Measurements from ENCODE around the gene SEMA3C.

SEMA3C gene

GRCh38 chr7:80882213-80882801 is 36.5 kb downstream of the SEMA3C start:
- Histone ChIP-seq H3K79me2 (ENCODE audit: control insufficient read depth, low read length) (no peaks in the 10 kb centered on the region), H3K27ac (ENCODE audit: low read depth, low read length) (no peak overlapping the region), H3K27me3 (ENCODE audit: control insufficient read depth, low read length) (no peaks in the 10 kb centered on the region), H3K4me2 (ENCODE audit: low read length) (no peak overlapping the region), H3K9me3 (ENCODE audit: control insufficient read depth, insufficient read depth, low read length) (no peaks in the 10 kb centered on the region), H3K4me1 (ENCODE audit: control insufficient read depth, low read length) (no peaks in the 10 kb centered on the region), H4K20me1 (ENCODE audit: control insufficient read depth, insufficient read depth, low read depth, low read length) (no peaks in the 10 kb centered on the region), H3K9me2 (replicated peaks; ENCODE audit: control insufficient read depth, low read length) (no peaks in the 10 kb centered on the region), H3K36me3 (ENCODE audit: control insufficient read depth, low read length) (no peaks in the 10 kb centered on the region), H3F3A (ENCODE audit: control insufficient read depth, insufficient read depth) (no peaks in the 10 kb centered on the region), H3K4me3 (ENCODE audit: low read length) (no peak overlapping the region)
- no peak for TF ChIP-seq CTCF (IDR thresholded peaks at IDR 0.05; ENCODE audit: low read depth, low read length, poor library complexity, severe bottlenecking)
- no peak for TF ChIP-seq EZH2phosphoT487 (IDR thresholded peaks at IDR 0.05; ENCODE audit: borderline replicate concordance, low read length)

- Histone ChIP-seq H3F3A (ENCODE audit: control insufficient read depth, insufficient read depth) (no peaks in the 10 kb centered on the region), H3K27me3 (ENCODE audit: control insufficient read depth, low read length) (no peaks in the 10 kb centered on the region), H4K20me1 (ENCODE audit: control insufficient read depth, insufficient read depth, low read depth, low read length) (no peaks in the 10 kb centered on the region), H3K4me3 (ENCODE audit: low read length) (no peak overlapping the region), H3K4me1 (ENCODE audit: control insufficient read depth, low read length) (no peaks in the 10 kb centered on the region), H3K79me2 (ENCODE audit: control insufficient read depth, low read length) (no peaks in the 10 kb centered on the region), H3K4me2 (ENCODE audit: low read length) (no peak overlapping the region), H3K9me2 (replicated peaks; ENCODE audit: control insufficient read depth, low read length) (no peaks in the 10 kb centered on the region), H3K36me3 (ENCODE audit: control insufficient read depth, low read length) (no peaks in the 10 kb centered on the region), H3K27ac (ENCODE audit: low read depth, low read length) (no peak overlapping the region), H3K9me3 (ENCODE audit: control insufficient read depth, insufficient read depth, low read length) (no peaks in the 10 kb centered on the region)
- TF ChIP-seq EZH2phosphoT487 (IDR thresholded peaks at IDR 0.05; ENCODE audit: borderline replicate concordance, low read length) (no peak), CTCF (IDR thresholded peaks at IDR 0.05; ENCODE audit: low read depth, low read length, poor library complexity, severe bottlenecking) (no peak)
These were observed 37.4 kb downstream of the SEMA3C start for GRCh38 chr7:80881351-80881900.

GRCh38 chr7:80879849-80880248 is 39.0 kb downstream of the SEMA3C start:
- H3K4me1 ChIP-seq (ENCODE audit: control insufficient read depth, low read length): no peaks in the 10 kb centered on the region
- H3K4me2 ChIP-seq (ENCODE audit: low read length): no peak overlapping the region
- H3K4me3 ChIP-seq (ENCODE audit: low read length): no peak overlapping the region
- no peaks in the 10 kb centered on the region for H3K9me2 ChIP-seq (replicated peaks; ENCODE audit: control insufficient read depth, low read length)
- H3K9me3 ChIP-seq (ENCODE audit: control insufficient read depth, insufficient read depth, low read length): 0 out of 2 replicates have a peak, but pooled peaks cover 3% of the 10 kb centered on the region
- H3K36me3 ChIP-seq (ENCODE audit: control insufficient read depth, low read length): no peaks in the 10 kb centered on the region
- no peaks in the 10 kb centered on the region for H4K20me1 ChIP-seq (ENCODE audit: control insufficient read depth, insufficient read depth, low read depth, low read length)
- no peak overlapping the region for H3K27ac ChIP-seq (ENCODE audit: low read depth, low read length)
- no peak for TF ChIP-seq EZH2phosphoT487 (IDR thresholded peaks at IDR 0.05; ENCODE audit: borderline replicate concordance, low read length)
- TF ChIP-seq CTCF (IDR thresholded peaks at IDR 0.05; ENCODE audit: low read depth, low read length, poor library complexity, severe bottlenecking): no peak
- H3K79me2 ChIP-seq (ENCODE audit: control insufficient read depth, low read length): no peaks in the 10 kb centered on the region
- H3K27me3 ChIP-seq (ENCODE audit: control insufficient read depth, low read length): no peaks in the 10 kb centered on the region
- H3F3A ChIP-seq (ENCODE audit: control insufficient read depth, insufficient read depth): no peaks in the 10 kb centered on the region

Data from DOHH2 (cell line).